ENCODE measurements around the gene RAB29.

- TF ChIP-seq EZH2 (IDR thresholded peaks at IDR 0.05; ENCODE audit: insufficient read depth, poor library complexity, severe bottlenecking) = no peak
- no peak for TF ChIP-seq EZH2phosphoT487 (IDR thresholded peaks at IDR 0.05; ENCODE audit: insufficient read depth, low read depth)
Observed at GRCh38 chr1:205746757-205747412, 28.4 kb downstream of the RAB29 start.

Data from GM23248 (cell line).